ENCODE measurements around the gene POLR2J3. TPM values are rescaled to one million over a fixed set of nuclear protein-coding genes. Genes with fewer than 3 reads are reported as not detected.
"Not testable (repeated sequence)": the region's sequence is repeated elsewhere in the genome, so short reads cannot be mapped to it uniquely, and the experiment has no call there.

Gene POLR2J3
- total and polyA plus RNA-seq, 3 experiments from 2014 or later, result 22.8 to 46.7 (median 23.6) TPM

DNA sequence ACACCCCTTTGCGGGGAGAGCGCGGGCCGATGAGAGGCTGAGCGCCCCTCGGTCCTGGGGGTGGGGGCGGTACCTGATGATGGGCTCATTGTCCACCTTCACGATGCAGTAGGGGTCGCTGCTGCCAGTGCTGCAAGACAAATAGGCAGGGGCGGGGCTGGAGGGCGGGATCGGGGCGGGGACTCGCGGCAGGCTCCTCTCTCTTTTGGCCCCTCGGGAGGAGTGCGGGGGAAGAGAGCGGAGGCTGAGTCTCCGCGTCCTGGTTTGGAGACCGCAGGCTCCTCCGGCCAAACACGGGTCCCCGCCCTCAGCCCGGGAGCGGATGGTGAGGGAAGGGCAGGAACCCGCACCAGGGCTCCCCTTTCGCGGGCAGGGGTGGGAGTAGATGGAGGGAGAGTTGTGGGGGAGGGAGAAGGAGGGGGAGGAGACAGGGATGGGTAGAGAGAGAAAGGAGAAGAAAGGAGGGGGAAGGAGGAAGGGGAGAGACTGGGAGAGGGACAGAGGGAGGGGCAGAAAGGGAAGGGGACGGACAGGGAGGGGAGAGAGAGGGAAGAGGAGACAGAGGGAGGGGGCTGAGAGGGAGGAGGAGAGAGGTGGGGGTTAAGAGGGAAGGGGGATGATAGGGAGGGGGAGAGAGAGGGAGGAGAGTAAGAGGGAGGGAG lies 38.8 kb upstream of the POLR2J3 start:
- not testable (repeated sequence) for H3K27ac Mint-ChIP-seq

DNA sequence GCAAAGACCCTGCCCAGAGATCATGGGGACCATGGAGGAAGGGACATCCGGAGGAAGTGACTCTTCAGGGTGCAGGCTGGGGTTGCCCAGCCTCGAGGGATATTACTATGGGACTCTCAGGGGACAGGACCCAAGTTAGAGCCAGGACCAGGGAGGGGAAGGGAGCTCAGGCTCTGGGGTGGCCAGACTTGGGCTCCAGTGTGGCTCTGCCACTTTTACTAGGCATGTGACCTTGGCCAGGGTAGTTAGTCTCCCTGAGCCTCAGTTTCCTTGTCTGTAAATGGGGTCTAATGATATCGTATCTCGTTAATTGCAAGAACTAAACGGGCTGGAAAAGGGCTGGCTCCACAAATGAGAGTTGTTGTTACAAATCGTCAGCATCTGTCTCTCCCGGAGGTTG lies 38.1 kb upstream of the POLR2J3 start:
- H3K4me1 ChIP-seq (ENCODE audit: insufficient read depth, low read length); H3K27ac Mint-ChIP-seq; POLR2A ChIA-PET; H3K27me3 Mint-ChIP-seq; H3K36me3 ChIP-seq (ENCODE audit: insufficient read depth, low read length); CTCF ChIA-PET; H3K36me3 Mint-ChIP-seq; H3K27ac ChIP-seq (ENCODE audit: low read depth, low read length); H3K9me3 Mint-ChIP-seq; H3K4me1 Mint-ChIP-seq; H3K27me3 ChIP-seq (ENCODE audit: insufficient read depth, low read length, poor library complexity, severe bottlenecking); H3K4me3 ChIP-seq (ENCODE audit: low read length); H3K9me3 ChIP-seq (ENCODE audit: low read length): not testable (repeated sequence)
- DNase-seq, result peak in 1 of 5 donors; percentile 18
- H3K4me3 Mint-ChIP-seq, result peak overlapping the region in 2 of 7 donors; percentile 39 to 50

More for the DNA sequence above, 38.8 kb upstream of the POLR2J3 start:
- H3K4me1 Mint-ChIP-seq; H3K36me3 ChIP-seq (ENCODE audit: insufficient read depth, low read length); POLR2A ChIA-PET; H3K9me3 ChIP-seq (ENCODE audit: low read length); H3K27me3 Mint-ChIP-seq; H3K27me3 ChIP-seq (ENCODE audit: insufficient read depth, low read length, poor library complexity, severe bottlenecking); DNase-seq; H3K4me3 ChIP-seq (ENCODE audit: low read length); CTCF ChIA-PET; H3K4me1 ChIP-seq (ENCODE audit: insufficient read depth, low read length); H3K4me3 Mint-ChIP-seq; H3K36me3 Mint-ChIP-seq; H3K9me3 Mint-ChIP-seq; H3K27ac ChIP-seq (ENCODE audit: low read depth, low read length): not testable (repeated sequence)

DNA sequence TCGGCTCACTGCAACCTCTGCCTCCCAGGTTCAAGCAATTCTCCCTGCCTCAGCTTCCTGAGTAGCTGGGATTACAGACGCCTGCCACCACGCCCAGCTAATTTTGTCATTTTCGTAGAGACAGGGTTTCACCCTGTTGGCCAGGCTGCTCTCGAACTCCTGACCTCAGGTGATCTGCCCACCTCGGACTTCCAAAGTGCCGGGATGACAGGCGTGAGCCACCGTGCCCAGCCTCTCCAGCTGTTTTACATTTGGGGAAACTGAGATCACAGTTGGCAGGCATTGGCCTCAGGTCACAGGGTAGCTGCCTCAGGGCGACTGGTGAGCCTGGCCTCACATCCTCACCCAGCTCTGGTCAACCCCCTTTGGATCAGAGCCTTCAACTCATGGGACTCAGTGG lies 37.4 kb upstream of the POLR2J3 start:
- CTCF ChIA-PET; H3K27ac ChIP-seq (ENCODE audit: low read depth, low read length); H3K27me3 Mint-ChIP-seq; H3K4me3 ChIP-seq (ENCODE audit: low read length); H3K4me1 ChIP-seq (ENCODE audit: insufficient read depth, low read length); H3K4me1 Mint-ChIP-seq; H3K36me3 ChIP-seq (ENCODE audit: insufficient read depth, low read length); H3K27me3 ChIP-seq (ENCODE audit: insufficient read depth, low read length, poor library complexity, severe bottlenecking); POLR2A ChIA-PET; H3K36me3 Mint-ChIP-seq; DNase-seq; H3K27ac Mint-ChIP-seq; H3K4me3 Mint-ChIP-seq; H3K9me3 ChIP-seq (ENCODE audit: low read length); H3K9me3 Mint-ChIP-seq: not testable (repeated sequence)

DNA sequence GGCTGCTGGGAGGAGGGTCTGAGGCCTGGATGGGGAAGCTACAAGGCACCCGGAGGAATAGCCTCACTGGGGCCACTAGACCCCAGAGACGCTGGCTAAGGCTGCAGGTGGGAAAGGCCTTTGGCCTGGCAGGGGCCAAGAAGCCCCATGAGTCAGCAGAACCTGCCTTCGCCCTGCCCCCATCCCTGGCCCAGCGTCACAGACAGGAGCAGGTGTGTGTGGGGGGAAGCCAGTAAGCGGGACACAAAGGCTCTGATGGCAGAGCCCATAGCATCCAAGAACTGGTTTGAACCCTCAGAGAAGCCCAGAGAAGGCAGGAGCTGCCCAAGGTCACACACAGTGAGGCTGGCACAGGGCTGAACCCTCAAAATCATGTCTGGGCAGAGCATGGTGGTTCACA lies 34.5 kb upstream of the POLR2J3 start:
- H3K27ac ChIP-seq (ENCODE audit: low read depth, low read length); H3K4me3 Mint-ChIP-seq; H3K9me3 Mint-ChIP-seq; H3K27me3 ChIP-seq (ENCODE audit: insufficient read depth, low read length, poor library complexity, severe bottlenecking); DNase-seq; H3K4me1 Mint-ChIP-seq; H3K36me3 ChIP-seq (ENCODE audit: insufficient read depth, low read length); H3K4me1 ChIP-seq (ENCODE audit: insufficient read depth, low read length); H3K27ac Mint-ChIP-seq; H3K27me3 Mint-ChIP-seq; H3K4me3 ChIP-seq (ENCODE audit: low read length); CTCF ChIA-PET; H3K36me3 Mint-ChIP-seq; POLR2A ChIA-PET; H3K9me3 ChIP-seq (ENCODE audit: low read length): not testable (repeated sequence)

DNA sequence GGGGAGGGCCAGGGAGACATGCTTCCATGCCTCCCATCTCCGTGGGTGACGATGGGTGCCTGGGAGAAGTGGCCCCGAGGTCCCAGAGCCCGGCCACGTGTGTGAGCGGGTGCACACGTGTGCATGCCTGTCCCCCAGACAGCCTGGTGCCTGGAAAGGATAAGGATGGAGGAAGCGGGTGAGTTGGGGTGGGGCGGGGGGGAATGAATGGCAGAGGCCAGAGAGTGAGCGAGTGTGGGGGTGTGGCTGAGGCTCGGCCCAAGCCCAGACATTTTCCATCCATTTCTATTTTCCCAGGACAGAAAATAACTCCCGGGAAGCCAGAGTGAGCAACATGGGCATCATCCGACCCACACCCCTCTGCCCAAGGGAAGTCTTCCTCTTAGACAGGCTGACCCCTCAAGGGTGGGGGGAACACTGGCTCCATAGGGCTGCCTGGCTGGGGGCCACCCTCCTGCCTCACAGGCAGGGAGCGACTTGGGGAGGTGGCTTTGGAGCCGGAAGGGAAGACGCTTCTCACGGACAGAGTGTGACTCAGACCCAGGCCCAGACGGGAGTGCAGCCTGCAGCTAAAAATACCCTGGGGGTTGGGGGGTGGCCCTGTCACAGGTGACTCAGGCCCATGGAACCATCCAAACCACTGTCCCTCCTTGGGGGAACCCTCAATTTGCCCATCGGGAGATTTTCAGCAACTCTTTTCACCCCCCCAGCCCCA lies 32.2 kb upstream of the POLR2J3 start:
- H3K27me3 Mint-ChIP-seq; H3K4me1 Mint-ChIP-seq; H3K9me3 ChIP-seq (ENCODE audit: low read length); H3K4me1 ChIP-seq (ENCODE audit: insufficient read depth, low read length); H3K4me3 Mint-ChIP-seq; H3K36me3 Mint-ChIP-seq; H3K27ac Mint-ChIP-seq; CTCF ChIA-PET; H3K9me3 Mint-ChIP-seq; H3K36me3 ChIP-seq (ENCODE audit: insufficient read depth, low read length); H3K4me3 ChIP-seq (ENCODE audit: low read length); H3K27ac ChIP-seq (ENCODE audit: low read depth, low read length); H3K27me3 ChIP-seq (ENCODE audit: insufficient read depth, low read length, poor library complexity, severe bottlenecking); POLR2A ChIA-PET; DNase-seq: not testable (repeated sequence)

DNA sequence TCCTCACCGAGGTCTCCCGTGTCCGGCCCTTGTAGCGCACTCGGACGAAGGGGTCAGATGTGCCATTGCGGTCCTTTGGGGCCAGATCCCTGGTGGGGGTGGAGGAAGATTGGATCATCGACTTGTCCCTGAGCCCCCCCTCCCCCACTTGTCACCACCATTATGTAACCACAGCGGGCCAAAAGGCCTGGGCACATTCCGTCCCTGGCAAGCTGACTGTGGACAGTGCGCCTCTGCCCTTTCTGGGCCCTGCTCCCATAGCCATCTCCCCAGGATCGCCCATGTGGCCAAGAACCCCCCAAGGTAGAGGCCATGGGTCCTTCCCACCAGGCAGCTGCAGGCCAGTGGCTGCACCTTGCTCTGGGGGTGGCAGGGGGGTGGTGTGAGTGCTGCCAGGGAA lies 29.9 kb upstream of the POLR2J3 start:
- H3K36me3 Mint-ChIP-seq, H3K27ac Mint-ChIP-seq, POLR2A ChIA-PET: not testable (repeated sequence)

DNA sequence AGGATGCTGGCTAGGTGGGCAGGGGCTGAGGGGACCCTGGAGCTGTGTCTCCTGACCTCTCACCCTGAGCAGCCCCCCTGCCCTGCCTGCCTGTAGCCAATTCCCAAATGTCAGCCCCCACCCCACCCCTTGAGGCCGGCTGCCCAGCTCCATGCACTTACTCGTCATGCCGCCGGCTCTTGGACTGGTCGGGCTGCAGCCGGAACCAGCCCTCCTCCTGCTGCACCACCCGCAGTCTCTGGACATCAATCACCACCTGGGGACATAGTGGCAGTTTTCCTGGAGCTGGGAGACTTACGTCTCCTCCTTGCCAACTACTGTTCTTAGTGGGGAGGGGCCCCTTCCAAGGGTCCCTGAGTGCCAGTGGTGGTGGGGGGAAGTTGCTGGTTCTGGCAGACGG lies 27.3 kb upstream of the POLR2J3 start:
- H3K9me3 ChIP-seq (ENCODE audit: low read length); H3K36me3 Mint-ChIP-seq; POLR2A ChIA-PET; H3K9me3 Mint-ChIP-seq; H3K4me3 Mint-ChIP-seq; H3K27me3 ChIP-seq (ENCODE audit: insufficient read depth, low read length, poor library complexity, severe bottlenecking); H3K27ac Mint-ChIP-seq; H3K4me1 Mint-ChIP-seq; DNase-seq; H3K4me3 ChIP-seq (ENCODE audit: low read length); H3K27me3 Mint-ChIP-seq; CTCF ChIA-PET; H3K4me1 ChIP-seq (ENCODE audit: insufficient read depth, low read length); H3K27ac ChIP-seq (ENCODE audit: low read depth, low read length); H3K36me3 ChIP-seq (ENCODE audit: insufficient read depth, low read length): not testable (repeated sequence)

More for the DNA sequence above, 29.9 kb upstream of the POLR2J3 start:
- H3K36me3 ChIP-seq (ENCODE audit: insufficient read depth, low read length); H3K4me1 ChIP-seq (ENCODE audit: insufficient read depth, low read length); H3K27me3 ChIP-seq (ENCODE audit: insufficient read depth, low read length, poor library complexity, severe bottlenecking); H3K27ac ChIP-seq (ENCODE audit: low read depth, low read length); H3K27me3 Mint-ChIP-seq; H3K9me3 Mint-ChIP-seq; H3K4me3 ChIP-seq (ENCODE audit: low read length); H3K4me3 Mint-ChIP-seq; H3K9me3 ChIP-seq (ENCODE audit: low read length); CTCF ChIA-PET; DNase-seq; H3K4me1 Mint-ChIP-seq: not testable (repeated sequence)

DNA sequence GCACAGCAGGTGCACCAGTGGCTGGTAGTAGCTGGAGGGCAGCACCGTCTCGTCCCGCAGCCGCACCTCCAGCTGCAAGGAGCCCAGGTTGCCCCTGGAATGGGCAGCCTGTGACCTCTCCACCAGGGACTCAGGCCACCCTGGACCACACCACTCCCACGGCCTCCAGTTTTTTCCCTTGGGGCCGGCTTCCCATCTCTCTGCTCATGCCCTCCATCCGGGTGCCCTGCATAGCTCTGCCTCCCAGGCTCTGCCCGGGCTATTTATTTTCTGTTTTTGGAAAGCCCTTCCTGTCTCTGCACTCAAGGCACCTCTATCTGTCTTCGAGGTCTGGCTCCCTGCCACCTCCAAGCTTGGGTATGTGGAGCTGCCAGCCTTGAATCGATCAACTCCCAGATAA lies 23.7 kb upstream of the POLR2J3 start:
- H3K9me3 Mint-ChIP-seq; H3K9me3 ChIP-seq (ENCODE audit: low read length); H3K36me3 Mint-ChIP-seq; H3K27ac Mint-ChIP-seq; H3K4me3 Mint-ChIP-seq; CTCF ChIA-PET; POLR2A ChIA-PET; H3K27me3 ChIP-seq (ENCODE audit: insufficient read depth, low read length, poor library complexity, severe bottlenecking); H3K27me3 Mint-ChIP-seq; H3K4me1 ChIP-seq (ENCODE audit: insufficient read depth, low read length); H3K4me3 ChIP-seq (ENCODE audit: low read length); H3K4me1 Mint-ChIP-seq; H3K36me3 ChIP-seq (ENCODE audit: insufficient read depth, low read length); DNase-seq; H3K27ac ChIP-seq (ENCODE audit: low read depth, low read length): not testable (repeated sequence)

Data from CD8-positive, alpha-beta memory T cell (primary cell).